H1 (cell line): ENCODE measurements around the gene RERG. TPM values are rescaled to one million over a fixed set of nuclear protein-coding genes. Genes with fewer than 3 reads are reported as not detected.

Source experiments
- CTCF ChIA-PET: fragments of 300-600 bp; sonication (Branson Sonifier 250); formaldehyde crosslinking; loops from one replicate; lab custom pipeline; 2021; ENCODE audit not compliant: partially characterized antibody; lab: Charles Lee
- POLR2A ChIA-PET: fragments of 300-600 bp; sonication (Branson Sonifier 250); formaldehyde crosslinking; loops from one replicate; lab custom pipeline; 2021; ENCODE audit warnings: inconsistent platforms; ENCODE audit not compliant: partially characterized antibody; lab: Charles Lee
- DNase-seq, 2 experiments: peaks; one replicate each; pipeline versions ENCODE4 v3.0.0 to v3.0.0-alpha.2; 2010 to 2022; ENCODE audit warnings: low spot score in 2 of 2, low read depth in 1 of 2, mixed read lengths in 1 of 2
- FAIRE-seq: peaks from 2 replicates; lab custom pipeline; 2011; peaks lifted over from hg19 to GRCh38; lab: Jason Lieb, UNC
- H2AFZ ChIP-seq: 2 replicates; pipeline ENCODE4 v1.8.1; 2012; ENCODE audit warnings: low read length, inconsistent platforms
- H2AK5ac ChIP-seq: 2 replicates; pipeline ENCODE4 v1.6.1; 2013; ENCODE audit warnings: low read depth, low read length
- H2BK120ac ChIP-seq: replicated peaks from 2 replicates; pipeline ENCODE3; 2013; ENCODE audit warnings: low read depth, low read length, inconsistent platforms
- H2BK12ac ChIP-seq: 2 replicates; pipeline ENCODE4 v1.6.1; 2013; ENCODE audit warnings: low read depth, low read length
- H2BK15ac ChIP-seq: 2 replicates; pipeline ENCODE4 v1.6.1; 2013; ENCODE audit warnings: low read length
- H2BK20ac ChIP-seq: 2 replicates; pipeline ENCODE4 v1.6.1; 2013; ENCODE audit warnings: low read length
- H2BK5ac ChIP-seq: 2 replicates; pipeline ENCODE4 v1.6.1; 2013; ENCODE audit warnings: low read depth, low read length
- H3K14ac ChIP-seq: 2 replicates; pipeline ENCODE4 v1.6.1; 2013; ENCODE audit warnings: inconsistent platforms; ENCODE audit not compliant: insufficient read length
- H3K18ac ChIP-seq: 2 replicates; pipeline ENCODE4 v1.6.1; 2013; ENCODE audit warnings: low read length; ENCODE audit errors: extremely low read depth
- H3K23ac ChIP-seq: 2 replicates; pipeline ENCODE4 v1.6.1; 2013; ENCODE audit warnings: inconsistent platforms; ENCODE audit not compliant: insufficient read length
- H3K23me2 ChIP-seq: 2 replicates; pipeline ENCODE4 v1.6.1; 2013; ENCODE audit warnings: low read depth, low read length
- H3K27ac ChIP-seq: 2 replicates; pipeline ENCODE4 v1.6.1; 2011; ENCODE audit warnings: low read depth, low read length, inconsistent platforms
- H3K27me3 ChIP-seq, 4 experiments: replicated peaks in 1 of 4; 1 replicate in 1 of 4; 2 replicates in 3 of 4; pipeline versions ENCODE4 v1.6.1 to v1.8.1; 2011 to 2013; ENCODE audit warnings: low read length in 3 of 4, mild to moderate bottlenecking in 3 of 4, inconsistent platforms in 2 of 4, mixed read lengths in 2 of 4, moderate library complexity in 1 of 4; ENCODE audit not compliant: control insufficient read depth in 3 of 4, insufficient read depth in 3 of 4; ENCODE audit errors: extremely low read depth in 1 of 4
- H3K36me3 ChIP-seq, 4 experiments: 2 replicates each; pipeline versions ENCODE4 v1.6.1 to v1.8.1; 2011 to 2013; ENCODE audit warnings: mild to moderate bottlenecking in 4 of 4, low read length in 3 of 4, moderate library complexity in 2 of 4, control low read depth in 1 of 4, inconsistent platforms in 1 of 4; ENCODE audit not compliant: insufficient read depth in 4 of 4, control insufficient read depth in 2 of 4
- H3K4ac ChIP-seq: replicated peaks from 2 replicates; pipeline ENCODE3; 2013; ENCODE audit warnings: low read length, low read depth, mixed read lengths, inconsistent platforms; ENCODE audit not compliant: insufficient read length
- H3K4me1 ChIP-seq, 4 experiments: replicated peaks in 1 of 4; 1 replicate in 1 of 4; 2 replicates in 3 of 4; pipeline versions ENCODE4 v1.6.1 to v1.8.1; 2011 to 2013; ENCODE audit warnings: low read length in 3 of 4, inconsistent platforms in 2 of 4, mixed read lengths in 1 of 4; ENCODE audit not compliant: insufficient read depth in 4 of 4, control insufficient read depth in 3 of 4
- H3K4me2 ChIP-seq, 2 experiments: 2 replicates each; pipeline versions ENCODE4 v1.6.1 to v1.8.1; 2011 to 2013; ENCODE audit warnings: low read depth in 2 of 2, low read length in 2 of 2, control low read depth in 1 of 2, inconsistent platforms in 1 of 2, mild to moderate bottlenecking in 1 of 2; ENCODE audit not compliant: insufficient read depth in 1 of 2
- H3K4me3 ChIP-seq, 4 experiments: fragments of 200-600, 300-600 bp in 1 of 4; sonication (generic), shearing (Covaris generic), sonication (Bioruptor Twin) in 1 of 4; 2 replicates each; pipeline versions ENCODE4 v1.5.1 to v1.8.1; 2011 to 2016; ENCODE audit warnings: low read length in 4 of 4, low read depth in 3 of 4, control low read depth in 2 of 4, inconsistent platforms in 2 of 4, mild to moderate bottlenecking in 2 of 4, mixed read lengths in 1 of 4, moderate library complexity in 1 of 4; ENCODE audit not compliant: insufficient read depth in 2 of 4; ENCODE audit errors: extremely low read depth in 1 of 4
- H3K56ac ChIP-seq: replicated peaks from 2 replicates; pipeline ENCODE3; 2013; ENCODE audit warnings: low read depth, mild to moderate bottlenecking, mixed read lengths, low read length, inconsistent platforms; ENCODE audit not compliant: insufficient read length
- H3K79me1 ChIP-seq: 2 replicates; pipeline ENCODE4 v1.6.1; 2013; ENCODE audit warnings: low read depth, low read length, control low read depth
- H3K79me2 ChIP-seq, 2 experiments: 2 replicates each; pipeline versions ENCODE4 v1.6.1 to v1.8.1; 2012 to 2013; ENCODE audit warnings: low read length in 2 of 2, mild to moderate bottlenecking in 2 of 2, inconsistent platforms in 1 of 2; ENCODE audit not compliant: insufficient read depth in 2 of 2, control insufficient read depth in 1 of 2
- H3K9ac ChIP-seq, 4 experiments: replicated peaks in 1 of 4; 1 replicate in 1 of 4; 2 replicates in 3 of 4; pipeline versions ENCODE4 v1.6.1 to v1.8.1; 2011 to 2013; ENCODE audit warnings: low read depth in 3 of 4, low read length in 3 of 4, control low read depth in 2 of 4, mild to moderate bottlenecking in 2 of 4, moderate library complexity in 2 of 4, inconsistent platforms in 1 of 4; ENCODE audit errors: extremely low read depth in 1 of 4
- H3K9me3 ChIP-seq, 2 experiments: 2 replicates each; pipeline versions ENCODE4 v1.6.1 to v1.8.1; 2012 to 2013; ENCODE audit warnings: mild to moderate bottlenecking in 2 of 2, moderate library complexity in 2 of 2, control low read depth in 1 of 2, inconsistent platforms in 1 of 2, low read depth in 1 of 2, low read length in 1 of 2, mixed read lengths in 1 of 2; ENCODE audit not compliant: insufficient read depth in 2 of 2
- H4K20me1 ChIP-seq, 2 experiments: replicated peaks in 1 of 2; 2 replicates each; pipeline versions ENCODE3 to v1.8.1; 2011 to 2013; ENCODE audit warnings: inconsistent platforms in 2 of 2, low read length in 2 of 2, mild to moderate bottlenecking in 1 of 2; ENCODE audit not compliant: insufficient read depth in 2 of 2, control insufficient read depth in 1 of 2
- H4K5ac ChIP-seq: 2 replicates; pipeline ENCODE4 v1.6.1; 2013; ENCODE audit warnings: low read length, low read depth, mixed read lengths, inconsistent platforms; ENCODE audit not compliant: insufficient read length
- H4K8ac ChIP-seq: 2 replicates; pipeline ENCODE4 v1.8.0; 2013; ENCODE audit warnings: mild to moderate bottlenecking, moderate library complexity, low read length, inconsistent platforms; ENCODE audit not compliant: insufficient read depth; ENCODE audit errors: extremely low read depth
- H4K91ac ChIP-seq: replicated peaks from 2 replicates; pipeline ENCODE3; 2013; ENCODE audit warnings: low read length, mixed read lengths, inconsistent platforms; ENCODE audit not compliant: insufficient read length
- CEBPB ChIP-seq: IDR thresholded peaks from 2 replicates; pipeline ENCODE4 v1.6.1; 2012; ENCODE audit warnings: low read depth, low read length
- EZH2 ChIP-seq: fragments of 200-600 bp; sonication (generic); IDR thresholded peaks from 2 replicates; pipeline ENCODE4 v1.7.1; 2012; ENCODE audit warnings: low read depth, mild to moderate bottlenecking, moderate library complexity, low read length, inconsistent platforms; ENCODE audit not compliant: severe bottlenecking
- KDM5A ChIP-seq: fragments of 200-600 bp; IDR thresholded peaks from 2 replicates; pipeline ENCODE4 v1.7.1; 2012; ENCODE audit warnings: mild to moderate bottlenecking, low read length, inconsistent platforms, mixed read lengths
- MAFK ChIP-seq: IDR thresholded peaks from 2 replicates; pipeline ENCODE4 v1.6.1; 2012; ENCODE audit warnings: low read depth, mild to moderate bottlenecking, improper control_type of control experiment, low read length
- RAD21 ChIP-seq, 2 experiments: IDR thresholded peaks in 1 of 2; conservative IDR thresholded peaks in 1 of 2; 2 replicates each; pipeline ENCODE4 v1.6.1; 2011; ENCODE audit warnings: low read depth in 2 of 2, low read length in 2 of 2, improper control_type of control experiment in 1 of 2, inconsistent platforms in 1 of 2, mild to moderate bottlenecking in 1 of 2, moderate library complexity in 1 of 2
- RBBP5 ChIP-seq: IDR thresholded peaks from 2 replicates; pipeline ENCODE4 v1.7.1; 2012; ENCODE audit warnings: low read depth, mild to moderate bottlenecking, inconsistent platforms, low read length, moderate library complexity, borderline replicate concordance
- RNF2 ChIP-seq: fragments of 200-900, 300-1000 bp; sonication (generic); IDR thresholded peaks from 2 replicates; pipeline ENCODE4 v1.7.1; 2016; ENCODE audit warnings: borderline replicate concordance, low read depth, mild to moderate bottlenecking, antibody characterized with exemption, low read length; ENCODE audit not compliant: poor library complexity, severe bottlenecking; ENCODE audit errors: missing control alignments
- SAP30 ChIP-seq: fragments of 300-600 bp; sonication (generic); IDR thresholded peaks from 2 replicates; pipeline ENCODE4 v1.7.1; 2012; ENCODE audit warnings: low read length, moderate library complexity, mild to moderate bottlenecking, inconsistent platforms; ENCODE audit not compliant: insufficient read depth, insufficient replicate concordance
- TAF1 ChIP-seq: IDR thresholded peaks from 2 replicates; pipeline ENCODE4 v1.6.1; 2011; ENCODE audit warnings: mild to moderate bottlenecking, low read depth, low read length
- YY1 ChIP-seq: IDR thresholded peaks from 2 replicates; pipeline ENCODE4 v1.6.1; 2011; ENCODE audit warnings: low read depth, mild to moderate bottlenecking, low read length
- WGBS, 2 experiments: shearing (Covaris generic) in 1 of 2; methylation state at CpG; one replicate each; pipeline versions ENCODE4 v1.1.6 to v1.1.7; 2013 to 2015; ENCODE audit warnings: low lambda C conversion rate in 2 of 2, mixed read lengths in 2 of 2, inconsistent platforms in 1 of 2, low coverage in 1 of 2, missing lambda C conversion rate in 1 of 2; ENCODE audit not compliant: insufficient replicate concordance in 2 of 2, insufficient coverage in 1 of 2, insufficient read length in 1 of 2; ENCODE audit errors: extremely low coverage in 1 of 2, missing lambda C conversion rate in 1 of 2; 5-methylcytosine and 5-hydroxymethylcytosine counted together
- polyA plus RNA-seq, 7 experiments: library from polyadenylated mRNA; depleted of rRNA in 3 of 7; stranded (reverse) in 5 of 7; unstranded in 2 of 7; fragments of >200 nt in 5 of 7; fragments of 200-250 nt in 2 of 7; gene quantifications; 1 replicate in 5 of 7; 2 replicates in 1 of 7; 4 replicates in 1 of 7; pipeline versions ENCODE4 v1.2.1 to v1.2.3, GENCODE V29; 2011 to 2013; ENCODE audit warnings: missing spikeins in 2 of 7, mixed read lengths in 2 of 7
- total RNA-seq: library from RNA; stranded (reverse); fragmentation: NEBNext Ultra II Directional; extraction: Animal tissue kit (Norgen Biotek cat#: 25700); gene quantifications from 2 replicates; pipeline ENCODE4 v1.2.1, GENCODE V29; 2021
- TF ChIP-seq, protein P1 (sequence below): IDR thresholded peaks from 2 replicates; pipeline ENCODE4 v1.6.1; 2012; ENCODE audit warnings: inconsistent platforms

Gene RERG
- total and polyA plus RNA-seq, 2 of the 8 experiments (the other 6 are each of a cell fraction or from before 2014, with no cell fraction given) = 0.12 to 0.86 TPM

DNA sequence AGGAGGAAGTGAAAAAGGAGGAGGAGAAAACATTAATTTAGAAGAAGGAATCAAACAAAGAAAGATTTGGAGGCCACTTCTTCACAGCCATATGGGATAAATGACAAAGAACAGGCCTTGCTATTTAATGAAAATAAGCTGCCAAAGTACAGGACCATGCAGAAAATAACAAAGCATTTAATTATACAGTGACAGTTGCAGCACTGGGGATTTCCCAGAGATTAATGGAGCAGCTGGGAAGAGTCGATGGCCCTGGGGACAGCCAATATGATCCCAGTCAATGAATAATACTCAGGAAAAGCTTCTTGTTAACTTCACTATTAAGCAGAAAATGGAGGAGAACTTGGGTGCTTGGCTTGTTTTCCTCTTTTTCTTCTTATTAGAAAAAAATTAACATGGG is 34.6 kb downstream of the RERG start:
- FAIRE-seq (no peak), DNase-seq (no peak)
- Histone ChIP-seq H2BK120ac (no peak overlapping the region), H3K9ac (no peak overlapping the region), H3K4me3 (no peak overlapping the region), H4K5ac (no peak overlapping the region), H2AFZ (no peak overlapping the region), H3K4me2 (no peak overlapping the region), H2AK5ac (no peak overlapping the region), H3K27ac (no peak overlapping the region), H3K4me1 (no peaks in the 10 kb centered on the region), H2BK20ac (no peak overlapping the region), H3K4ac (no peak overlapping the region), H2BK15ac (no peak overlapping the region), H3K23ac (no peak overlapping the region), H2BK5ac (no peak overlapping the region), H4K20me1 (no peaks in the 10 kb centered on the region), H3K56ac (no peak overlapping the region), H3K79me2 (no peaks in the 10 kb centered on the region), H3K14ac (no peak overlapping the region), H3K23me2 (no peaks in the 10 kb centered on the region), H3K79me1 (no peaks in the 10 kb centered on the region)
- POLR2A ChIA-PET = interaction anchor here (0.6 kb wide), 1 partner anchor 487 kb away, joined by 4 read pairs; no protein-coding TSS in a partner anchor
- TF ChIP-seq SAP30 = no peak
- TF ChIP-seq MAFK = no peak
- no peak for TF ChIP-seq EZH2
- no peak for TF ChIP-seq RBBP5
- no peak for TF ChIP-seq RAD21 (IDR thresholded peaks at IDR 0.05 in 1 of 2, conservative IDR thresholded peaks at IDR 0.05 in 1 of 2; ENCODE audit: low read depth in 2 of 2, low read length in 2 of 2)
- TF ChIP-seq KDM5A = no peak
- no peak for TF ChIP-seq RNF2
- no peak for TF ChIP-seq TAF1
- TF ChIP-seq YY1 = no peak
- no peak for TF ChIP-seq CEBPB
- TF ChIP-seq, protein P1, sequence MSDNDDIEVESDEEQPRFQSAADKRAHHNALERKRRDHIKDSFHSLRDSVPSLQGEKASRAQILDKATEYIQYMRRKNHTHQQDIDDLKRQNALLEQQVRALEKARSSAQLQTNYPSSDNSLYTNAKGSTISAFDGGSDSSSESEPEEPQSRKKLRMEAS = no peak
- TF ChIP-seq, all 59 proteins: peak for 0
- CTCF ChIA-PET = interaction anchor here (0.8 to 2.4 kb wide), 4 partner anchors 8 to 36 kb away, joined by 3 to 6 read pairs (median 4); no protein-coding TSS in a partner anchor
- Histone ChIP-seq H4K8ac (no peak overlapping the region), H2BK12ac (no peak overlapping the region), H3K27me3 (no peaks in the 10 kb centered on the region), H4K91ac (no peak overlapping the region), H3K36me3 (no peaks in the 10 kb centered on the region), H3K9me3 (no peaks in the 10 kb centered on the region), H3K18ac (no peak overlapping the region)
- 90% methylated on average over 1 of the region's 1 CpG; no CpG with 5 or more reads in 1 of the 2 experiments for WGBS, 2 experiments
